NCI-H524 treated with DMSO at 0.1 percent for 48 hours (cell line): ENCODE measurements around the gene SRRM1.
A peak's percentile ranks its signal among the peaks of the same experiment; 100 is the strongest.

Experiments
- DNase-seq: peaks from one replicate; lab custom pipeline; 2025; lab: John Stamatoyannopoulos, UW

The SRRM1 gene

DNA sequence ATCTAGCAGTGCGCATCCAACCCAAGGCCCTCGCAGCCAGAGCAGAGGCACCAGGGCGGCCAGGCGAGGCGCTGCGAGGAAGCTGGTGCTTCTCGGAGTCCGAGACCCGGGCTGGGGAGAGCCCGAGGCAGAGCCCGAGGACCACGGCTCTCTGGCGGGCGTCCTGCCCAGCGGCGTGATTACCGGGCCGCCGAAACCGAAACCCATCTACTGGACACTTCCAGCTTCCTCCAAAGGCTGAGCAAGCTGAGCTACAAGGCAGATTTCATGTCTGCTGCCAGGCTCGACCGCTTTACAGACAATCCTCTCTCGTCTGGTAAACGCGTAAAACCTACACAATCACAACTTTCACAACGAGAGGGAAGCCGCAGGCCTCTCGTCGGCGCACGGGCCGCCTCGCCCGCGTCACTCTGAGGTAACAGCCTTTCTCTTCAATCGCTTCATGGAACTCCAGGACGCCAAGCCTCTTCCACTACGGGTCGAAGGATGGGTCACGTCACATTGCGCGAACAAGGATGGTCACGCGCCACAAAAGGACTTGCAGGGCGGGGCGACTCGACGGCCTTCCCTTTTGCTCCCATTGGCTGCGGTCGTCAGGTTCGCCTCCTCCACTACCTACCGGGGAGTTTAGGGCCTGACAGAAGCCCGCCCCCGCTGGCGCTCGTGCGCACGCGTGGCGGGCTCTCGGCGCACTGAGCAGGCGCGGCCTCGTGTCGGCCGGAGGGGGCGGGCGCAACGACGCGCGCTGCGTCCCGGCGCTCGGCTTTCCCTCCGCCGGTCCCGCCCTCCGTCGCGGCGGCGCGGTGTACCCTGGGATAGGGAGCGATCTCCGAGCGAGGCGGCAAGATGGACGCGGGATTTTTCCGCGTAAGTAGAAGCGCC lies at the start of gene SRRM1:
Gene SRRM1 (plus strand): TSS at position 822 of the 882 bp plus-strand sequence. CDS start 25 bp downstream, at position 847.
- peak; percentile 89 for DNase-seq

DNA sequence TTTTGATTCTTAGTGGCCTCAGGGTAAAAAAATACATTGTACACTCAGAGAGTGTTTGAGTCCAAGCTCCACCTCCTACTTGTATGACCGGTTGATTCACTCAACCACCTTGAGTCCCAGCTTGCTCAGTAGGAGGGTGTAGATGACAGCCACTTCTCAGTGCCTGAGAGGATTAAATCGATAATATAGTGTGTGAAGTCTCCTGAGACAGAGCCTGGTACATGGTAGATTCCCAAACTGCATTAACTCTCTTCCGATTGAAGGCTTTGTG lies 48.8 kb upstream of the SRRM1 start:
- DNase-seq, result no peak

GRCh38 chr1:24596401-24596880 lies 46.7 kb upstream of the SRRM1 start:
- no peak for DNase-seq

DNA sequence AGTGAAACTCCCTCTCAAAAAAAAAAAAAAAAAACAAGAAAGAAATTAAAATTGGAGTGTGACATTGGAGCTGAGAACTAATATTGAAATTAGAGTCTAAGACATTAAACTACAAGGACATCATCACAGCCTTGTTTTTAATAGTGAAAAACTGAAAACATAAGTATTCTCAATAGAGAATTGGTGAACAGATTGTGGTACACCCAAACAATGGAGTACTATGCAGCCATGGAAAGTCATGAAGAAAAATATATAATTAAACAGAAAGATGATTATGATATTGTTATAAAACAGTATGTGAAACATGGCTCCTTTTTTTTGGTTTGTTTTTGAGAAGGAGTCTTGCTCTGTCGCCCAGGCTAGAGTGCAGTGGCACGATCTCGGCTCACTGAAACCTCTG lies 43.8 kb upstream of the SRRM1 start:
- no peak for DNase-seq

- no peak for DNase-seq
Measured at GRCh38 chr1:24600551-24600950, 42.6 kb upstream of the SRRM1 start.

DNA sequence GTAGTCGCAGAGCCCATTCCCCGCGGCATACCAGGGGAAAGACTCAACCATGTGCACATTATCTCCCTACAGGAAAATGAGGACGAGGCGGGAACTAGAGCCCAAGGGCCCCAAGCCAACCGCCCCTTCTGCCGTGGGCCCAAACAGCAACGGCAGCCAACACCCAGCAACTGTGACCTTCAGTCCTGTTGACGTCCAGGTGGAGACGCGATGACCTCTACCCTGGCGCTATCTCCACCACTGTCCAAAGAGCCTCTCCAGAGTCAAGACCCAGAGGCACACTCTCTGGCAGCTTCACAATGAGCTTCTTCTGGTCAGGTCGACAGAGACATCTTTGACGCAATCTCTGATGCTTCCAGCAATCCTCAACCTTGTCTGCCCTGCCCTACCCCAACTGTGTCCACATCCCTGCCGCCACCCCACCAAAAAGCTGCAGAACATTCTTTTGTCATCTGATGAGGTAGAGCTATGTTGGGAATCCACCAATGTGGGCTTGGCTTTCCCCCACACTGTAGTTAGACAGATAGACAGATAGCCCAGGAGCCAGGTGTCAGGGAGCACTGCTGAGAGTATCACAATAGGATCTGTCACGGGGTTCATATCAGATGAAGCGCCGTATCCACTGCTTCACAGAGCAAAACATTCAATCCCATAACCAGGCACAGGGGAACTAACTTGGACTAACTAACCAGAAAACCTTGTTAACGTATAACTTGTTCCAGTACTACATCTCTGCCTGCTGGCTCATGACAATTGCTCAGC lies 37.4 kb upstream of the SRRM1 start:
- no peak for DNase-seq

DNA sequence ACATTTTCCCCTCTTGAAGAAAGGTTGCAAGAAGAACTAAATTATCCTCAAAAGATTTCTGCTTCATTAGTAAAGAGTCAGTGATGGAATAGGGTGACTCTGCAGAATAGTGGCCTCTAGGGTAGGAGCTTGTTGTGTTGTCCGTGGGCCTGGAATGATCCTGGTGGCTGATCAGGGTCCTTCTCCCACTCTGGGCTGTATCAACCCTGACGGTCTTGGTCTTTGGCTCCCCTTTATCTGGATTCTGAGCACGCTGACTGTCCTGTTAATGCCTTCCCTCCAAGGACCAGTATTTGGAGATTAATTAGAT lies 36.9 kb upstream of the SRRM1 start:
- no peak for DNase-seq

DNA sequence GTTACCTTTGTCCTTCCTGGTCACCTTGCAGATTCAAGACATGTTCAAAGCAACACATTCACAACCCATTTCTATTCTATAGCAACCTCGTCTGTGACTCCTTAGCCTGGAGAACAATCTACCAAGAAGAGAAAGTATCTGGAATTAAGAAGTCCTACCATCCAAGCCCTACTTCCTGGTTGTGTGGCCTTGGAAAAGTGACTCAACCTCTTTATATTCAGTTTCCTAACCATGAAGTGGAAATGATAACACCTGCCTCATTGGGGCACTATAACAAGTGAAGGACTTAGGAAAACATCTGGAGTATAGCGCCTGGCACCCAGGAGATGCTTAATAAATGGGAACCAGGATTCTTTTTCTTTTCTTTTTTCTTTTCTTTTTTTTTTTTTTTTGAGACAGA lies 36.5 kb upstream of the SRRM1 start:
- no peak for DNase-seq

GRCh38 chr1:24609949-24610517 lies 33.1 kb upstream of the SRRM1 start:
- DNase-seq, result no peak

DNA sequence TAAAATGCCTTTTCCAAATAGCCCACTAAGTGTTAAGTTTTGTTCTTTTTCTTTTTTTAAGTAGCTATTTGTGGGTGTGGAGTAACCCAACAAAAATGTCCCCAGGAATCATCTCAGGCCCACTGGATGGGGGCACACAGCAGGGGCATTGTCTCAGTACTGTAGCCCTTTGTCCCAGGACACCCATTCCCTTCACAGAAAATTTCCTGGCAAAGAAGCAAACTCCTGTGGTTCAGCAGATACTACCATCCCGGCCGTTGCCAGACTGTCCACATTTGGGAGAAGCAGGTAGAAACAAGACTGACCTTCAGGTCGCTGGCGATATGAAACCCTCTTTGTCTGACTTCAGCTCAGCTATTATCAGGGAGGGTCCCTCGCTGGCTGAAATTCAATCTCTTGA lies 23.7 kb upstream of the SRRM1 start:
- no peak for DNase-seq

DNA sequence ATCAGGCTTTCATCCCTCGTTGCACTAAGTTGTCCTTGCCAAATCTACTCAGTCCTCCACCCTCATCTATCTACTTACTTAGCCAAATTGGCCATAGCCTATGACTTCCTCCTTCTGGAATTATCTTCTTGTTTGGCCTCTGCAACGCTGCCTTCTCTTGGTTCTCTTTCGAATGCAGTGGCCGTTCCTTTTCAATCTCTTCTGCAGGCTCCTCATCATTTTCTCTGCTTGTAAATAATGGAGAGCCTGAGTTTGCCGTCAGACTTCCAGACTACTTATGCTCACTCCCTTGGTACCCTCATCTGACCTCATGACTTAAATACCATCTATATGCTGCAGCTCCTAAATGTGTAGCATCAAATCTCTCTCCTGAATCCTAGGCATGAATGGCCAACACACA lies 22.4 kb upstream of the SRRM1 start:
- no peak for DNase-seq

- no peak for DNase-seq
Measured at GRCh38 chr1:24621121-24621520, 22.0 kb upstream of the SRRM1 start.

GRCh38 chr1:24622218-24622617 lies 20.9 kb upstream of the SRRM1 start:
- DNase-seq, result no peak

DNA sequence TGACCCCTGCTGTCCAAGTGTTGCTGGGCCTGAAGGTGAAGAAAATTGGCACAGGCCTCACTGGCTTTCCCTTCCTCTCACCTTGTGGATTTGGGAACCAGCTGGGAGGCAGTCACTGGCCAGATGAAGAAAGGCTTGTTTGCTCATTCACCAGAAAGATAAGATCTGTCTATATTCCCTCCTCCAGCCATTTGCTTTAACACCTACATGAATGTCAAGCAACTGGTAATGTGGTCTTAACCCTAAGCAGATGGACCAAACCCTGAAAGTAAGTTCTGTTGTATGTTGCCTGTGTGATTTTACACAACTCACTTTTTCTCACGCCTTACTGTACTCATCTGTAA lies 10.3 kb upstream of the SRRM1 start:
- no peak for DNase-seq

DNA sequence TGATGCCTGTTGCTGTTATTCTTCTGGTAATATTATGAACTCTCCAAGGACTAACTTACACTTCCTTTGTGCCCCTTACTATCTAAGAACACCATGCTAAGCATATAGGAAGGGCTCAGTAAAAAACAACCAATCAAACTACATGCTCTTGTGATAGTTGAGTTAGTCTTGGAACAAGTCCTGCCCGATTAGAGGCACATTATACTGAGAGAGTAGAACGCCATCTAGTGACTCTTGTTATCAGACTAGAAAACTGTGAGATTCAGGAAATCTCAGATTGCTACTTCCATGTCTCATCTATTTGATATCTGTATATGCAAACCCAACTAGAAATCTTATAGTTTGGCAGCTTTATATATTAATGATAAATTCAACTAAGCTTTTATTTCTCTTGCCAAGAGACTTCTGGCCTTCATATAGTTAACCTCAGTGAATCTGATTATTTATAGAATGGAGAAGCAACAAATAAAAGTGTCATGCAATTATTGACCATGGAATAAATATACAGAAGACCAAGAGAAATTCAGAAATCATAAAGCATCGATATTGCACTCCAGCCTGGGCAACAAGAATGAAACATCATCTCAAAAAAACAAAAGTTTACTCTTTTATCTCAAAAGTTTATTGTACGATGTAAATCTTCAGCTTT lies 7.8 kb upstream of the SRRM1 start:
- DNase-seq, result peak; percentile 17

GRCh38 chr1:24636661-24637357 lies 6.3 kb upstream of the SRRM1 start:
- no peak for DNase-seq

DNA sequence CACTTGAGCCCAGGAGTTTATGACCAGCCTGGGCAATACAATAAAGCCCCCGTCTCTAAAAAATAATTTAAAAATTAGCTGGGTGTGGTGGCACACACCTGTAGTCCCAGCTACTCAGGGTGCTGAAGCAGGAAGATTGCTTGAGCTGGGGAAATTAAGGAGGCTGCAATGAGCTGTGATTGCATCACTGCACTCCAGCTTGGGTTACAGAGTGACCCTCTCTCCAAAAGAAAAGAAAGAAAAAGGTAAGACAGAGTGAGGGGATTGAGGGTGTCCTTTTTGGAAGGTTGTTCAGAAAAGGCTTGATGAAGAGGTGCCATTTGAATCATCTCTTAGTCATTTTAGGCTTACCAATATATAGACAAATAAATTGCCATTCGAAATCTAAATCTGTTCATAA lies 4.0 kb upstream of the SRRM1 start:
- DNase-seq, result no peak

DNA sequence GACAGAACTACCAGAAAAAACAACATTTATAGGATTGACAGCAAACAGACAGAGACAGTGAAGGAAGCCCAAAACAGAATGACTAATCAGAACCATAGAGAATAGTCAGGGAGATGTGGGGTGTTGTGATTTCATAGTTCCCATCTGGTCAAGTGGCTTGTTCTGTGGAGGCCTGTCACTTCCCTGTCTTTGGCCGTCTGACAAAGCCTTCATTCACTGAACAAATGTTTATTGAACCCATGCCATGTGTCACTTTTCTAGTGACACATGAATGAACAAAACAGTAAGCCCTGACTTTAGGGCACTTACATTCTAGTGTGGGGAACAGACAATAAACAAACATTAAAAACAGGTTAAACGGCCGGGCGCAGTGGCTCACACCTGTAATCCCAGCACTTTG lies 3.2 kb upstream of the SRRM1 start:
- DNase-seq, result no peak

- DNase-seq, result no peak
Measured at GRCh38 chr1:24640288-24640687, 2.8 kb upstream of the SRRM1 start.

- DNase-seq, result no peak
Measured at GRCh38 chr1:24641646-24642151, 1.4 kb upstream of the SRRM1 start.

- DNase-seq, result no peak
Measured at GRCh38 chr1:24643363-24644099, 429 bp downstream of the SRRM1 start.

DNA sequence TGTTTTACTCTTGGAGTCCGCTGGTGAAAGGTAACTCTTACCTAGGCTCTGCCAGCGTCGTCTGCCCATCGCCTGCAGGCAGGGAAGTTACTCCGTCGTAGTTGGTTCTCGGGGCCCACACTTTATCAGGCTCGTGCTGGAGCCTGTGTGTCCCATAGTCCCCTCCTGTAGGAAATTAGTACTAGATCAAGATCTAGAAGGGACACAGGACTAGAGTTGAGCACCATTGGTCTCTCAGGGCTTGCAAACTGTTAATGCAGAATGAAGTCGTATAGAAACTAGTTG lies 940 bp downstream of the SRRM1 start:
- DNase-seq, result no peak
